ENCODE results near the gene MYO1F.
A peak's percentile ranks its signal among the peaks of the same experiment; 100 is the strongest.

Gene MYO1F

GRCh38 chr19:8486661-8487136 is 90.5 kb downstream of the MYO1F start:
- DNase-seq: no peak
- no peak overlapping the region for H3K4me3 ChIP-seq
- peaks cover 71 to 97% (median 75%) of the 10 kb centered on the region in 3 donors for H3K36me3 ChIP-seq
- no peaks in the 10 kb centered on the region for H3K9me3 ChIP-seq
- intact Hi-C loops (cut with DNase I; ENCODE audit: low total_unique reads): no loop called here
- H3K4me1 ChIP-seq: no peaks in the 10 kb centered on the region
- no peaks in the 10 kb centered on the region for H3K27me3 ChIP-seq
- TF ChIP-seq CTCF (IDR thresholded peaks at IDR 0.05): no peak
- H3K27ac ChIP-seq: no peak overlapping the region

- H3K27ac ChIP-seq: no peak overlapping the region
- H3K36me3 ChIP-seq: peaks cover 71 to 97% (median 75%) of the 10 kb centered on the region in 3 donors
Measured at GRCh38 chr19:8485561-8486371, 91.5 kb downstream of the MYO1F start.

GRCh38 chr19:8484331-8484894 is 92.8 kb downstream of the MYO1F start:
- intact Hi-C loops (cut with DNase I; ENCODE audit: low total_unique reads): no loop called here
- TF ChIP-seq CTCF (IDR thresholded peaks at IDR 0.05): no peak
- Histone ChIP-seq H3K27ac (no peak overlapping the region), H3K27me3 (no peaks in the 10 kb centered on the region), H3K4me1 (peaks cover 0 to 14% (median 2%) of the 10 kb centered on the region in 4 donors), H3K9me3 (no peaks in the 10 kb centered on the region), H3K4me3 (no peak overlapping the region), H3K36me3 (peaks cover 71 to 89% (median 71%) of the 10 kb centered on the region in 3 donors)
- DNase-seq: peak; percentile 78 to 79

More at GRCh38 chr19:8485561-8486371, 91.5 kb downstream of the MYO1F start:
- Histone ChIP-seq H3K9me3 (no peaks in the 10 kb centered on the region), H3K27me3 (no peaks in the 10 kb centered on the region), H3K4me1 (peaks cover 0 to 9% (median 2%) of the 10 kb centered on the region in 4 donors), H3K4me3 (no peak overlapping the region)
- DNase-seq: no peak
- TF ChIP-seq CTCF (IDR thresholded peaks at IDR 0.05): no peak
- intact Hi-C loops (cut with DNase I; ENCODE audit: low total_unique reads): no loop called here

GRCh38 chr19:8483165-8483564 is 94.1 kb downstream of the MYO1F start:
- DNase-seq: no peak
- H3K27me3 ChIP-seq: no peaks in the 10 kb centered on the region
- no peak overlapping the region for H3K4me3 ChIP-seq
- H3K4me1 ChIP-seq: peaks cover 0 to 23% (median 5%) of the 10 kb centered on the region in 4 donors
- intact Hi-C loops (cut with DNase I; ENCODE audit: low total_unique reads): no loop called here
- TF ChIP-seq CTCF (IDR thresholded peaks at IDR 0.05): no peak
- peaks cover 59 to 84% (median 60%) of the 10 kb centered on the region in 3 donors for H3K36me3 ChIP-seq
- H3K27ac ChIP-seq: no peak overlapping the region
- H3K9me3 ChIP-seq: no peaks in the 10 kb centered on the region

- no peak for TF ChIP-seq CTCF (IDR thresholded peaks at IDR 0.05)
- Histone ChIP-seq H3K27me3 (no peaks in the 10 kb centered on the region), H3K27ac (no peak overlapping the region), H3K4me3 (no peak overlapping the region), H3K9me3 (no peaks in the 10 kb centered on the region), H3K36me3 (peaks cover 54 to 84% (median 56%) of the 10 kb centered on the region in 3 donors), H3K4me1 (peaks cover 0 to 27% (median 5%) of the 10 kb centered on the region in 4 donors)
- intact Hi-C loops (cut with DNase I; ENCODE audit: low total_unique reads): no loop called here
- DNase-seq: no peak
Measured at GRCh38 chr19:8482696-8483095, 94.5 kb downstream of the MYO1F start.
